Prostate gland (tissue), 2 donors: ENCODE data around the gene KRTAP4-7. TPM values are rescaled to one million over a fixed set of nuclear protein-coding genes. Genes with fewer than 3 reads are reported as not detected.
"Not testable (repeated sequence)": the region's sequence is repeated elsewhere in the genome, so short reads cannot be mapped to it uniquely, and the experiment has no call there.

ENCODE experiments used
- DNase-seq: peaks from one replicate; pipeline ENCODE4 v3.0.0-alpha.2; 2019; ENCODE audit warnings: low spot score
- H3K27ac ChIP-seq, 2 donors: fragments of 200-600 bp; sonication (generic); 2 replicates each; pipeline ENCODE4 v1.5.1; 2017 to 2019
- H3K27me3 ChIP-seq: fragments of 200-600 bp; sonication (generic); replicated peaks from 2 replicates; pipeline ENCODE4 v1.5.1; 2019; ENCODE audit not compliant: insufficient read depth
- H3K36me3 ChIP-seq, 2 donors: fragments of 200-600 bp; sonication (generic); 1 replicate in 1 of 2; 2 replicates in 1 of 2; pipeline versions ENCODE4 v1.5.1 to v1.8.1; 2017 to 2019
- H3K4me1 ChIP-seq: fragments of 200-600 bp; sonication (generic); replicated peaks from 2 replicates; pipeline ENCODE4 v1.5.1; 2019
- H3K4me3 ChIP-seq, 2 donors: fragments of 200-600 bp; sonication (generic); 2 replicates each; pipeline ENCODE4 v1.5.1; 2017 to 2019
- H3K9me3 ChIP-seq: fragments of 200-600 bp; sonication (generic); 2 replicates; pipeline ENCODE4 v1.5.1; 2017
- CTCF ChIP-seq, 4 experiments: fragments of 200-600 bp in 2 of 4; fragments of 450-650 bp in 2 of 4; sonication (generic) in 2 of 4; IDR thresholded peaks; 1 replicate in 3 of 4; 2 replicates in 1 of 4; pipeline ENCODE4 v1.5.1; 2016 to 2019; ENCODE audit warnings: antibody characterized with exemption in 4 of 4, mild to moderate bottlenecking in 2 of 4, moderate library complexity in 2 of 4
- POLR2A ChIP-seq: fragments of 450-650 bp; IDR thresholded peaks from one replicate; pipeline ENCODE4 v1.6.1; 2016; ENCODE audit warnings: antibody characterized with exemption, mild to moderate bottlenecking
- POLR2AphosphoS5 ChIP-seq: sonication (generic); formaldehyde crosslinking; IDR thresholded peaks from one replicate; pipeline ENCODE4 v1.6.1; 2017; ENCODE audit warnings: antibody characterized with exemption
- WGBS: methylation state at CpG from one replicate; pipeline ENCODE4 v1.1.5; 2018; 5-methylcytosine and 5-hydroxymethylcytosine counted together
- intact Hi-C: fragments of 100-400 bp; cut with DNase I; formaldehyde crosslinking; loops from one replicate; pipeline ENCODE4 v1.14.2; 2022
- total RNA-seq, 2 donors: library from RNA; depleted of rRNA; stranded (reverse); fragments of >200 nt; gene quantifications; one replicate each; pipeline ENCODE4 v1.1.0, GENCODE V29; 2016

Gene KRTAP4-7
- total RNA-seq = not detected

DNA sequence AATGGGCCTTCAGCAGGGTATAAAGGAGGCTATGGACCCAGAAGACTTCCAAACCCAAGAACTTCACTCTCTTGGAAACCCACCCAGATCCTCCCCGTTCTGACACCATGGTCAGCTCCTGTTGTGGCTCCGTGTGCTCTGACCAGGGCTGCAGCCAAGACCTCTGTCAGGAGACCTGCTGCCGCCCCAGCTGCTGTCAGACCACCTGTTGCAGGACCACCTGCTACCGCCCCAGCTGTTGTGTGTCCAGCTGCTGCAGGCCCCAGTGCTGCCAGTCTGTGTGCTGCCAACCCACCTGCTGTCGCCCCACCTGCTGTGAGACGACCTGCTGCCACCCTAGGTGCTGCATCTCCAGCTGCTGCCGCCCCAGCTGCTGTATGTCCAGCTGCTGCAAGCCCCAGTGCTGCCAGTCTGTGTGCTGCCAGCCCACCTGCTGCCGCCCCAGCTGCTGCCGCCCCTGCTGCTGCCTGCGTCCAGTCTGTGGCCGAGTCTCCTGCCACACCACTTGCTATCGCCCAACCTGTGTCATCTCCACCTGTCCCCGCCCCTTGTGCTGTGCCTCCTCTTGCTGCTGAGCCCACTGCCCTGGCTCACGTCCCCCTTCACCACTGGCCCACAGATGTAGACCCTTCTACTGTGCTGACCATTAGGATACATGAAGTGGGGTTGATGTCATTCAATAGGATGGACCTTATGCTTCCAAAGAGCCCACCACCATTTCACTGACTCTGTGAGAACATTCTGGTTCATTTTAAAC is at the start of gene KRTAP4-7:
TSS of gene KRTAP4-7 (plus strand) at position 51 of the 757 bp plus-strand sequence. CDS start at position 108, 57 bp downstream.
- H3K27ac ChIP-seq, intact Hi-C loops, H3K4me1 ChIP-seq, DNase-seq, H3K4me3 ChIP-seq, H3K36me3 ChIP-seq, H3K9me3 ChIP-seq, H3K27me3 ChIP-seq: not testable (repeated sequence)
- WGBS = 98% methylated on average over 6 of the region's 14 CpGs

DNA sequence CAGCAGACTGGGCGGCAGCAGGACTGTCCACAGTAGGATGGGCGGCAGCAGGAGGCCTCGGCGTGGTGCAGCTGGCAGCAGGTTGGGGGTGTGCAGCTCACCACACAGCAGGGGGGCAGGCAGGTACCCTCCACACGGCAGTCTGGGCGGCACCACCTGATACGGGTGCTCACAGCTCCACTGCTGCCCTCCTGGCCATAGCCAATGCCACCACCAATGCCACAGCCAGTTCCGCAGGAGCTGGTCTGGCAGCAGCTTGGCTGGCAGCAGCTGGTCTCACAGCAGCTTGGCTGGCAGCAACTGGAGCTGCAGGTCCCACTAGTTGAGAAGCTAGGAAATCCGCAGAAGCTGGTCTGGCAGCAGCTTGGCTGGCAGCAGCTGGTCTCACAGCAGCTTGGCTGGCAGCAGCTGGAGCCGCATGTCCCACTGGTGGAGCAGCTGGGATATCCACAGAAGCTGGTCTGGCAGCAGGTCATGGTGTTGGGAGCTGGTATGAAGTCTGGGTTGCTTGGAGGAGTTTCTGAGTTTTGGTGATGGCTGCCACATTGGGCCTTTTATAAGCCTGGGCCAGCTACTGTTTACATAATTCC is 49.5 kb upstream of the KRTAP4-7 start, which contains the start of gene KRTAP1-3:
TSS of gene KRTAP1-3 (minus strand) at position 529 of the 590 bp plus-strand sequence. CDS start at position 476, 53 bp downstream.
- H3K4me3 ChIP-seq, H3K4me1 ChIP-seq, H3K36me3 ChIP-seq, H3K27me3 ChIP-seq, H3K9me3 ChIP-seq, intact Hi-C loops, H3K27ac ChIP-seq, DNase-seq: not testable (repeated sequence)
- 69% methylated on average over 10 of the region's 10 CpGs for WGBS

- no peak for DNase-seq
- no peaks in the 10 kb centered on the region for H3K27me3 ChIP-seq
- H3K36me3 ChIP-seq = no peaks in the 10 kb centered on the region
- no peak overlapping the region for H3K27ac ChIP-seq
- H3K9me3 ChIP-seq = no peaks in the 10 kb centered on the region
- intact Hi-C loops = no loop called here
- no peak overlapping the region for H3K4me3 ChIP-seq
- TF ChIP-seq POLR2AphosphoS5 (no peak), POLR2A (no peak), CTCF (IDR thresholded peaks at IDR 0.05) (no peak)
- no peaks in the 10 kb centered on the region for H3K4me1 ChIP-seq
- 89% methylated on average over 2 of the region's 2 CpGs for WGBS
These were observed 46.0 kb upstream of the KRTAP4-7 start for GRCh38 chr17:41037853-41038350.

- H3K36me3 ChIP-seq, H3K27me3 ChIP-seq, H3K4me3 ChIP-seq, H3K4me1 ChIP-seq, intact Hi-C loops, H3K27ac ChIP-seq, H3K9me3 ChIP-seq: not testable (repeated sequence)
- peak; percentile 50 for DNase-seq
- 52% methylated on average over 12 of the region's 14 CpGs for WGBS
These were observed 43.0 kb upstream of the KRTAP4-7 start, which contains the start of gene KRTAP1-1 for GRCh38 chr17:41040783-41041571. Gene KRTAP1-1 (minus strand): TSS chr17:41041450. CDS start chr17:41041397, 53 bp downstream.

- Histone ChIP-seq H3K4me3 (no peak overlapping the region), H3K4me1 (no peaks in the 10 kb centered on the region), H3K27me3 (no peaks in the 10 kb centered on the region), H3K27ac (no peak overlapping the region), H3K36me3 (no peaks in the 10 kb centered on the region), H3K9me3 (no peaks in the 10 kb centered on the region)
- intact Hi-C loops = no loop called here
- TF ChIP-seq CTCF (IDR thresholded peaks at IDR 0.05) = no peak
- no peak for TF ChIP-seq POLR2AphosphoS5
- no peak for TF ChIP-seq POLR2A
- no peak for DNase-seq
- 88% methylated on average over 1 of the region's 1 CpG for WGBS
These were observed 41.0 kb upstream of the KRTAP4-7 start for GRCh38 chr17:41042953-41043352.

- H3K27ac ChIP-seq, H3K9me3 ChIP-seq, H3K27me3 ChIP-seq, H3K36me3 ChIP-seq, intact Hi-C loops, H3K4me3 ChIP-seq, H3K4me1 ChIP-seq, DNase-seq: not testable (repeated sequence)
- 70% methylated on average over 10 of the region's 33 CpGs for WGBS
These were observed 37.0 kb upstream of the KRTAP4-7 start, which contains the start of gene KRTAP2-1 for GRCh38 chr17:41046735-41047465. Gene KRTAP2-1 (minus strand): TSS chr17:41047316. CDS start chr17:41047267, 49 bp downstream.
